NK-92 (cell line): ENCODE results near the gene SPATA7.

ENCODE experiments used
- DNase-seq: peaks from one replicate; lab custom pipeline; 2025; ENCODE audit not compliant: unreplicated experiment; lab: John Stamatoyannopoulos, UW

The SPATA7 gene

GRCh38 chr14:88417594-88417993 lies 32.1 kb downstream of the SPATA7 start:
- no peak for DNase-seq

- no peak for DNase-seq
Observed at GRCh38 chr14:88420187-88420586, 34.7 kb downstream of the SPATA7 start.

GRCh38 chr14:88421286-88421685 lies 35.8 kb downstream of the SPATA7 start:
- no peak for DNase-seq

GRCh38 chr14:88422047-88422446 lies 36.6 kb downstream of the SPATA7 start:
- DNase-seq = no peak

GRCh38 chr14:88422919-88423650 lies 37.6 kb downstream of the SPATA7 start:
- DNase-seq = no peak

GRCh38 chr14:88424573-88424972 lies 39.1 kb downstream of the SPATA7 start:
- DNase-seq = no peak

- DNase-seq = no peak
Observed at GRCh38 chr14:88426271-88426670, 40.8 kb downstream of the SPATA7 start.

GRCh38 chr14:88430976-88431375 lies 45.5 kb downstream of the SPATA7 start:
- no peak for DNase-seq

- no peak for DNase-seq
Observed at GRCh38 chr14:88437658-88438057, 52.2 kb downstream of the SPATA7 start.

GRCh38 chr14:88439088-88439487 lies 53.6 kb downstream of the SPATA7 start:
- DNase-seq = no peak

GRCh38 chr14:88452231-88452630 lies 66.8 kb downstream of the SPATA7 start:
- DNase-seq = no peak

- no peak for DNase-seq
Observed at GRCh38 chr14:88454886-88455285, 69.4 kb downstream of the SPATA7 start.

GRCh38 chr14:88463318-88463717 lies 77.9 kb downstream of the SPATA7 start:
- DNase-seq = no peak

- DNase-seq = no peak
Observed at GRCh38 chr14:88468406-88468805, 82.9 kb downstream of the SPATA7 start.

- DNase-seq = no peak
Observed at GRCh38 chr14:88470542-88471440, 85.3 kb downstream of the SPATA7 start.

GRCh38 chr14:88473791-88474190 lies 88.3 kb downstream of the SPATA7 start:
- DNase-seq = no peak

- no peak for DNase-seq
Observed at GRCh38 chr14:88476214-88476774, 90.8 kb downstream of the SPATA7 start.

GRCh38 chr14:88476825-88477224 lies 91.4 kb downstream of the SPATA7 start:
- DNase-seq = no peak

GRCh38 chr14:88477513-88478250 lies 92.2 kb downstream of the SPATA7 start:
- no peak for DNase-seq

GRCh38 chr14:88478931-88479330 lies 93.5 kb downstream of the SPATA7 start:
- no peak for DNase-seq

- no peak for DNase-seq
Observed at GRCh38 chr14:88479574-88479987, 94.1 kb downstream of the SPATA7 start.
